ENCODE results near the gene C12orf76. TPM values are rescaled to one million over a fixed set of nuclear protein-coding genes. Genes with fewer than 3 reads are reported as not detected.

C12orf76 gene
- total and polyA plus RNA-seq, 9 of the 15 experiments (the other 6 are each of a cell fraction or from before 2014, with no cell fraction given) = 6.3 to 38.6 (median 12.3) TPM

- Histone ChIP-seq H2AFZ (ENCODE audit: low read depth, low read length) (no peak overlapping the region), H4K20me1 (replicated peaks; ENCODE audit: control insufficient read depth, insufficient read depth, low read length) (no peaks in the 10 kb centered on the region), H3K9me3 (replicated peaks; ENCODE audit: control insufficient read depth, insufficient read depth, low read depth, low read length) (no peaks in the 10 kb centered on the region), H3K4me1 (replicated peaks in 1 of 2; ENCODE audit: control insufficient read depth in 2 of 2, insufficient read depth in 2 of 2, low read length in 2 of 2) (peaks cover 10 to 19% of the 10 kb centered on the region in 2 experiments; a peak in 4 of 5 replicates), H3K9me1 (ENCODE audit: control insufficient read depth, insufficient read depth, low read length) (no peaks in the 10 kb centered on the region), H3K4me3 (no peak overlapping the region), H3K27ac (ENCODE audit: extremely low read depth, low read depth, low read length) (no peak overlapping the region), H3K4me2 (ENCODE audit: insufficient read depth, low read length) (no peak overlapping the region), H3K79me2 (ENCODE audit: control insufficient read depth, insufficient read depth, low read length) (no peaks in the 10 kb centered on the region), H3K27me3 (ENCODE audit: control insufficient read depth in 2 of 2, insufficient read depth in 2 of 2, low read length in 2 of 2) (no peaks in the 10 kb centered on the region), H3K9ac (ENCODE audit: insufficient read depth in 1 of 2, low read depth in 2 of 2, low read length in 2 of 2) (no peak overlapping the region), H3K36me3 (ENCODE audit: control insufficient read depth, insufficient read depth, low read length) (no peaks in the 10 kb centered on the region)
- ATAC-seq (no peak), DNase-seq (ENCODE audit: extremely low read depth in 1 of 4, low spot score in 3 of 4) (no peak), FAIRE-seq (no peak)
- POLR2A ChIA-PET = interaction anchor here (0.6 kb wide), 2 partner anchors 181 to 260 kb away, joined by 3 read pairs; no protein-coding TSS in a partner anchor
- in situ Hi-C loops (cut with MboI) = no loop called here
- CTCF ChIA-PET (ENCODE audit: low intra/inter-chr PET ratio) = no interaction called here
- intact Hi-C loops (cut with micrococcal nuclease) = no loop called here
- BruUV-seq (replicated peaks) = no TSS peak
- TF ChIP-seq POLR2H (tag; IDR thresholded peaks at IDR 0.05; ENCODE audit: low read depth) (no peak), MED1 (CRISPR knock-in tag; IDR thresholded peaks at IDR 0.05; ENCODE audit: borderline replicate concordance) (no peak), POLR2AphosphoS2 (IDR thresholded peaks at IDR 0.05; ENCODE audit: low read length) (no peak), E2F3 (CRISPR knock-in tag; IDR thresholded peaks at IDR 0.05) (no peak), NKRF (IDR thresholded peaks at IDR 0.05; ENCODE audit: borderline replicate concordance) (no peak), HOXB6 (CRISPR knock-in tag; IDR thresholded peaks at IDR 0.05; ENCODE audit: borderline replicate concordance) (no peak), FOS (IDR thresholded peaks at IDR 0.05; ENCODE audit: extremely low read depth, insufficient read length) (no peak), L3MBTL2 (IDR thresholded peaks at IDR 0.05) (no peak), ZBTB7A (IDR thresholded peaks at IDR 0.05; ENCODE audit: borderline replicate concordance, control insufficient read depth, low read depth, low read length) (no peak), BRF2 (IDR thresholded peaks at IDR 0.05; ENCODE audit: borderline replicate concordance, insufficient read depth, insufficient read length) (no peak), ZNF282 (CRISPR knock-in tag; IDR thresholded peaks at IDR 0.05) (no peak), ZNF3 (CRISPR knock-in tag; IDR thresholded peaks at IDR 0.05) (no peak), E4F1 (CRISPR knock-in tag; IDR thresholded peaks at IDR 0.05; ENCODE audit: borderline replicate concordance) (no peak), ZMIZ1 (IDR thresholded peaks at IDR 0.05; ENCODE audit: low read depth in 2 of 2, low read length in 2 of 2) (no peak)
These were observed 23.2 kb upstream of the C12orf76 start for GRCh38 chr12:110071504-110071903.

Data from K562 (cell line).